Testis (tissue), 3 donors: Measurements from ENCODE around the gene ZNF532. TPM values are rescaled to one million over a fixed set of nuclear protein-coding genes. Genes with fewer than 3 reads are reported as not detected.

ENCODE experiments used
- DNase-seq: peaks from one replicate; pipeline ENCODE4 v3.0.0-alpha.2; 2019
- H3K27ac ChIP-seq, 2 donors: fragments of 200-600 bp; sonication (generic); one replicate each; pipeline ENCODE4 v1.5.1; 2019
- H3K27me3 ChIP-seq: fragments of 200-600 bp; sonication (generic); one replicate; pipeline ENCODE4 v1.5.1; 2019
- H3K36me3 ChIP-seq: fragments of 200-600 bp; sonication (generic); one replicate; pipeline ENCODE4 v1.5.1; 2017; ENCODE audit warnings: low read depth; ENCODE audit errors: missing control alignments
- H3K4me1 ChIP-seq: fragments of 200-600 bp; sonication (generic); one replicate; pipeline ENCODE4 v1.5.1; 2019
- H3K4me3 ChIP-seq, 2 donors: fragments of 200-600 bp; sonication (generic); one replicate each; pipeline ENCODE4 v1.5.1; 2017 to 2019
- H3K9me3 ChIP-seq: fragments of 200-600 bp; sonication (generic); one replicate; pipeline ENCODE4 v1.5.1; 2017
- CTCF ChIP-seq, 3 experiments: fragments of 450-650 bp in 2 of 3; fragments of 200-600 bp in 1 of 3; sonication (generic) in 1 of 3; IDR thresholded peaks; one replicate each; pipeline ENCODE4 v1.5.1; 2016 to 2019; ENCODE audit warnings: antibody characterized with exemption in 3 of 3, mild to moderate bottlenecking in 2 of 3, moderate library complexity in 1 of 3
- POLR2A ChIP-seq: fragments of 450-650 bp; IDR thresholded peaks from one replicate; pipeline ENCODE4 v1.6.1; 2017; ENCODE audit warnings: antibody characterized with exemption, mild to moderate bottlenecking, moderate library complexity
- WGBS, 2 donors: methylation state at CpG; one replicate each; pipeline ENCODE4 v1.1.5; 2018; 5-methylcytosine and 5-hydroxymethylcytosine counted together
- intact Hi-C: fragments of 100-400 bp; cut with DNase I; formaldehyde crosslinking; loops from one replicate; pipeline ENCODE4 v1.15.1; 2023; ENCODE audit warnings: low total_unique reads
- polyA plus RNA-seq: library from polyadenylated mRNA; stranded (reverse); fragments of 350-450 nt; fragmentation: Illumina TruSeq; extraction: RNeasy Lipid Tissue Mini Kit (QIAGEN cat#74804); gene quantifications from one replicate; pipeline ENCODE4 v1.2.3, GENCODE V29; 2014; ENCODE audit warnings: low read depth, low replicate concordance; ENCODE audit not compliant: insufficient read depth
- total RNA-seq, 2 donors: library from RNA; depleted of rRNA; stranded (reverse); fragments of >200 nt; gene quantifications; one replicate each; pipeline ENCODE4 v1.2.3, GENCODE V29; 2016

The ZNF532 gene
- total and polyA plus RNA-seq, 3 donors from 2014 or later: 64.0 to 131 (median 122) TPM

GRCh38 chr18:58990720-58991119 lies 126.0 kb downstream of the ZNF532 start:
- TF ChIP-seq POLR2A: no peak
- TF ChIP-seq CTCF (IDR thresholded peaks at IDR 0.05): no peak
- H3K27me3 ChIP-seq: no peaks in the 10 kb centered on the region
- DNase-seq: no peak
- no peaks in the 10 kb centered on the region for H3K9me3 ChIP-seq
- H3K4me3 ChIP-seq: no peak overlapping the region
- intact Hi-C loops: no loop called here
- 84 to 93% methylated on average over 6 of the region's 6 CpGs for WGBS, 2 donors
- H3K4me1 ChIP-seq: no peaks in the 10 kb centered on the region
- H3K27ac ChIP-seq: no peak overlapping the region
- H3K36me3 ChIP-seq: no peaks in the 10 kb centered on the region

GRCh38 chr18:58991167-58991798 lies 126.6 kb downstream of the ZNF532 start:
- no peak for DNase-seq
- WGBS, 2 donors: 76 to 82% methylated on average over 7 of the region's 7 CpGs
- Histone ChIP-seq H3K27ac (peak overlapping the region in 1 of 2 donors; percentile 53), H3K4me3 (no peak overlapping the region), H3K9me3 (no peaks in the 10 kb centered on the region), H3K27me3 (no peaks in the 10 kb centered on the region), H3K36me3 (no peaks in the 10 kb centered on the region), H3K4me1 (no peaks in the 10 kb centered on the region)
- TF ChIP-seq POLR2A: no peak
- TF ChIP-seq CTCF (IDR thresholded peaks at IDR 0.05): no peak
- intact Hi-C loops: no loop called here

GRCh38 chr18:58992301-58993231 lies 127.9 kb downstream of the ZNF532 start:
- H3K27ac ChIP-seq: peak overlapping the region in 1 of 2 donors; percentile 53
- no peak overlapping the region for H3K4me3 ChIP-seq
- DNase-seq: no peak
- no peaks in the 10 kb centered on the region for H3K36me3 ChIP-seq
- intact Hi-C loops: no loop called here
- no peaks in the 10 kb centered on the region for H3K4me1 ChIP-seq
- WGBS, 2 donors: 68% methylated on average over 15 of the region's 16 CpGs
- H3K27me3 ChIP-seq: no peaks in the 10 kb centered on the region
- TF ChIP-seq POLR2A (no peak), CTCF (IDR thresholded peaks at IDR 0.05) (no peak)
- no peaks in the 10 kb centered on the region for H3K9me3 ChIP-seq

GRCh38 chr18:58993260-58993659 lies 128.6 kb downstream of the ZNF532 start:
- TF ChIP-seq POLR2A (no peak), CTCF (IDR thresholded peaks at IDR 0.05) (no peak)
- intact Hi-C loops: no loop called here
- Histone ChIP-seq H3K4me1 (peaks cover 2% of the 10 kb centered on the region), H3K27me3 (no peaks in the 10 kb centered on the region), H3K4me3 (no peak overlapping the region), H3K36me3 (no peaks in the 10 kb centered on the region), H3K27ac (no peak overlapping the region), H3K9me3 (no peaks in the 10 kb centered on the region)
- 62 to 69% methylated on average over 4 of the region's 4 CpGs for WGBS, 2 donors
- no peak for DNase-seq
